ENCODE measurements around the gene ATP11C.

DNA sequence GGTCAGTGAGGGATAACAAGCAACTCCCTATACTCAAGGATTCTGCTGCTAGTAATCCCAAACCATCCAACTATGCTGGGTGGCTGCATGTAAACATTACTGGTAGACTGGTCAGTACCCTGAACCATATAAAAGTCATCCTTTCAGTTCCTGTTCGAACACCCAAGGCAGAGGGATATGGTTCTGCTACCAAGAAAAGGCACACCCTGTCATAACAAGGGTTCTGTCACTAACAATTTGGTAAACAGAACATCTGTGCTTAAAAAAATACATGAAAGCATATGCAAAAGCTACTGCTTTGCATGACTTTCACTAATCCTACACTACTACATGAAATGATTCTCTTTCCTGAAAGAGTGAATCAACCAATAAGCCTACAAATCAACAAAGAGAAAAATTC, 148.0 kb downstream of the ATP11C start:
- TF ChIP-seq CTCF (IDR thresholded peaks at IDR 0.05), result no peak
- TF ChIP-seq POLR2A (IDR thresholded peaks at IDR 0.05), result no peak

Data from adrenal gland (tissue), 5 donors.